ENCODE results near the gene TCOF1. TPM values are rescaled to one million over a fixed set of nuclear protein-coding genes. Genes with fewer than 3 reads are reported as not detected.

Gene TCOF1
- total RNA-seq, 1 donor from 2014 or later: 91.1 TPM

GRCh38 chr5:150316320-150316719 is 41.2 kb upstream of the TCOF1 start:
- Mint-ChIP-seq H3K36me3 (ENCODE audit: low read depth) (no peaks in the 10 kb centered on the region), H3K9me3 (no peaks in the 10 kb centered on the region), H3K4me3 (no peak overlapping the region), H3K27me3 (ENCODE audit: low read depth) (no peaks in the 10 kb centered on the region), H3K27ac (ENCODE audit: unreplicated experiment) (no peak overlapping the region), H3K4me1 (peaks cover 40% of the 10 kb centered on the region)
- TF ChIP-seq, protein P1, sequence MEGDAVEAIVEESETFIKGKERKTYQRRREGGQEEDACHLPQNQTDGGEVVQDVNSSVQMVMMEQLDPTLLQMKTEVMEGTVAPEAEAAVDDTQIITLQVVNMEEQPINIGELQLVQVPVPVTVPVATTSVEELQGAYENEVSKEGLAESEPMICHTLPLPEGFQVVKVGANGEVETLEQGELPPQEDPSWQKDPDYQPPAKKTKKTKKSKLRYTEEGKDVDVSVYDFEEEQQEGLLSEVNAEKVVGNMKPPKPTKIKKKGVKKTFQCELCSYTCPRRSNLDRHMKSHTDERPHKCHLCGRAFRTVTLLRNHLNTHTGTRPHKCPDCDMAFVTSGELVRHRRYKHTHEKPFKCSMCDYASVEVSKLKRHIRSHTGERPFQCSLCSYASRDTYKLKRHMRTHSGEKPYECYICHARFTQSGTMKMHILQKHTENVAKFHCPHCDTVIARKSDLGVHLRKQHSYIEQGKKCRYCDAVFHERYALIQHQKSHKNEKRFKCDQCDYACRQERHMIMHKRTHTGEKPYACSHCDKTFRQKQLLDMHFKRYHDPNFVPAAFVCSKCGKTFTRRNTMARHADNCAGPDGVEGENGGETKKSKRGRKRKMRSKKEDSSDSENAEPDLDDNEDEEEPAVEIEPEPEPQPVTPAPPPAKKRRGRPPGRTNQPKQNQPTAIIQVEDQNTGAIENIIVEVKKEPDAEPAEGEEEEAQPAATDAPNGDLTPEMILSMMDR (conservative IDR thresholded peaks at IDR 0.05): no peak
- DNase-seq (ENCODE audit: low read depth, low spot score): no peak

DNA sequence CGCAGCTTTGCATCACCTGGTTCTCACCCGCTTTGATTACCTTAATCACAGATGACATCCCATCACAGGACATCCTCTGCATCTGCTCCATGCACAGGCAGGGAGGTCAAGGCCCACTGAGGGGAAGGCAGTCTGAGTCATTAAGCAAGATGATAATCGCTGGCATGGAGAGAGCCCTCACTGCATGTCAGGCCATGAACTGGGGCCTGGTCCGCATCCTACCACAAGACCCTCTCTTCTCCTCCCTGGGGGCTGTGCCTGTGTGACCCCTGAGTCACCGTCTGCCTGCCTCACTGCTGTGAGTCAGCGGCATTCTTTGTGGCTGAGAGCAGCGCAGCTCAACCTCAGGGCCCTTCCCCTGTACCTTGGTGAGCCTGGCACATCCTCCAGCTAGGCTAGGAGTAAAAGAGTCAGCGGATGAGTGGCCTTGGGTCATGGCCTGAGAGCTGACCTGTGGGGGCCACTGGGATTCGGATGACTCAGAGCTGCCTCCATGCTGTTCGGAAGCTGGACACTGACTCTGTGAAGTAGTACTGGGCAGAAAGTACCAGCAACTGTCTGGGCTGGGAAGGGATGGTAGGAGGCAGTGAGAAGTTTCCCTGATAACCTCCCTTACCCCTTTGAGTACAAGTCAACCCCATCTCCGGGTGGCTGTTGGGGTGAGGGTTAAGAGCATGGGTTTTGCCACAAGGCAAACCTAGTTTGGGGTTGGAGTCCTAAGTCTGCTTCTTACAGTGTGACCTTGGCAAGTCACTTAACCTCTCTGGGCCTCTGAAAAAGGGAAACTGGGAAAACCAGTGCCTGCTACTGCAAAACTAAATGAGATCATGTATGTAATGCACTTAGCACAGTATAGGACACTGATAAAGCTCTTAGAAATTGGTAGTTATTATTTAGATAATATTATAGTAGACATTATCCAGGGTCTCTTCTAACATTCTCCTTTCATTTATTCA is 40.2 kb upstream of the TCOF1 start:
- Mint-ChIP-seq H3K27me3 (ENCODE audit: low read depth) (no peaks in the 10 kb centered on the region), H3K36me3 (ENCODE audit: low read depth) (no peaks in the 10 kb centered on the region), H3K9me3 (peaks cover 2% of the 10 kb centered on the region), H3K4me3 (no peak overlapping the region), H3K4me1 (peaks cover 40% of the 10 kb centered on the region), H3K27ac (ENCODE audit: unreplicated experiment) (peak overlapping the region; percentile 44)
- peak; percentile 30 for DNase-seq (ENCODE audit: low read depth, low spot score)
- TF ChIP-seq, protein P1 (conservative IDR thresholded peaks at IDR 0.05): no peak

DNA sequence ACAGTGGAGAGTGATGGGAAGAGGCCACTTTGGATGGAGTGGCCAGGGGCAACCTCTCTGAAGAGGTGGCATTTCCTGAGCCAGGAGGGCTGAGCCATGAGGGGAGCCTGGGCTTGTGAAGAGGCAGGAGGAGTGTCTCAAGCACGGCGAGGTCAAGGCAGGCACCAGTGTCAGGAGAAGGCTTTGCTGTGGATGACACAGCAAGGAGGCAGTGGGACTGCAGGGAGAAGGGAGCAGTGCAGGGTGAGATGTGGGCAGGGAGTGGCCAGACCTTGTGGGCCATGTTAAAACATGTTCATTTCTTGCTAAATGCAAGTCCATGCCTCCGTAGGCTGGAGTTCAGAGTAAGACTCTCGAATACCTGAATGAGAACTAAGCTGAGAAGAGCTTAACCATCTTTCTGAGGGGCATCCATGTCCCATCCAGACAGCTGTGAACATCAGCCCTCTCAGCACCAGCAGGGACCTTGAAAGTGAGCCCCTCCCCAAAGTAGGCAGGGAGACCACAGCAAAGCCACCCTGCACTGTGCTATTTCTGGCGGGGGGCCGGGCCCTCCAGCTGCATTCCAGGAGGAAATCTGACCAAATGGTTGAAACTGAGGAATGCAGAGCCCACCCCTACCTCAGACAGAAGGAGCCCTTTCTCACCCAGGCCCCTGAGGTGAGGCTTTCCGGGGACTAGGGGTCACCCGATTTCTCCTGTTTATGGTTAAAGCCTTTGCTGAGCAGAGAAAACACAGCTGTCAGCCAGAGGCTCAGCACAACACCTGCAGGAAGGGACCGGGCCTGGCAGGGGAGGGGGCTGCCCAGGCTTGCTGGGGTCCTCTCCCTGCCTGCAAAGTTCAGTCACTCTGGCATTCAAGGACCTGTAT is 38.6 kb upstream of the TCOF1 start:
- no peak overlapping the region for H3K27ac Mint-ChIP-seq (ENCODE audit: unreplicated experiment)

DNA sequence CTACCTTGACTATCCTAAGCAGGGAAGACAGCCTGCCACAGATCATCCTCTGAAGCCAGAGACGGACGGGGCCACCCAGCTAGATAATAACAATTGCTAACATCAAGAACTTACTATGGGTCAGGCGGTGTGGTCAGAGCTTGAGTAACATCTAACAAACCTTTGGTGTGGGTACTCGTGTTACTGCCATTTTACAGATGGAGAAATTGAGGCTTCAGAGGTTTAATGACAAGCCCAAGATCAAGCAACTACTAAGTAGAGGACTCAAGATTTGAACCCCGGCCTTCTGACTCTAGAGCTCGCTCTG is 38.1 kb upstream of the TCOF1 start:
- TF ChIP-seq, protein P1 (conservative IDR thresholded peaks at IDR 0.05): no peak
- Mint-ChIP-seq H3K4me3 (no peak overlapping the region), H3K27ac (ENCODE audit: unreplicated experiment) (no peak overlapping the region)

More for the DNA sequence above, 38.6 kb upstream of the TCOF1 start:
- Mint-ChIP-seq H3K4me1 (peaks cover 40% of the 10 kb centered on the region), H3K36me3 (ENCODE audit: low read depth) (no peaks in the 10 kb centered on the region), H3K4me3 (no peak overlapping the region), H3K27me3 (ENCODE audit: low read depth) (no peaks in the 10 kb centered on the region), H3K9me3 (peaks cover 2% of the 10 kb centered on the region)
- no peak for DNase-seq (ENCODE audit: low read depth, low spot score)
- TF ChIP-seq, protein P1 (conservative IDR thresholded peaks at IDR 0.05): no peak

GRCh38 chr5:150320044-150320613 is 37.4 kb upstream of the TCOF1 start:
- H3K36me3 Mint-ChIP-seq (ENCODE audit: low read depth): no peaks in the 10 kb centered on the region
- no peak for DNase-seq (ENCODE audit: low read depth, low spot score)
- no peak overlapping the region for H3K27ac Mint-ChIP-seq (ENCODE audit: unreplicated experiment)
- H3K9me3 Mint-ChIP-seq: peaks cover 2% of the 10 kb centered on the region
- TF ChIP-seq, protein P1 (conservative IDR thresholded peaks at IDR 0.05): no peak
- no peak overlapping the region for H3K4me3 Mint-ChIP-seq
- H3K4me1 Mint-ChIP-seq: peaks cover 40% of the 10 kb centered on the region
- H3K27me3 Mint-ChIP-seq (ENCODE audit: low read depth): no peaks in the 10 kb centered on the region

More for the DNA sequence above, 38.1 kb upstream of the TCOF1 start:
- H3K36me3 Mint-ChIP-seq (ENCODE audit: low read depth): no peaks in the 10 kb centered on the region
- H3K27me3 Mint-ChIP-seq (ENCODE audit: low read depth): no peaks in the 10 kb centered on the region
- H3K9me3 Mint-ChIP-seq: peaks cover 2% of the 10 kb centered on the region
- peaks cover 40% of the 10 kb centered on the region for H3K4me1 Mint-ChIP-seq
- no peak for DNase-seq (ENCODE audit: low read depth, low spot score)

Measured in neural crest cell (in vitro differentiated cells).